K562 (cell line): Measurements from ENCODE around the gene GEMIN7. TPM values are rescaled to one million over a fixed set of nuclear protein-coding genes. Genes with fewer than 3 reads are reported as not detected.

Experiments
- BRF1 ChIP-seq: IDR thresholded peaks from 3 replicates; pipeline ENCODE4 v1.6.1; 2011; ENCODE audit warnings: borderline replicate concordance, mild to moderate bottlenecking; ENCODE audit not compliant: insufficient read length; ENCODE audit errors: extremely low read depth
- CCNT2 ChIP-seq: IDR thresholded peaks from 2 replicates; pipeline ENCODE4 v1.6.1; 2011; ENCODE audit warnings: borderline replicate concordance, low read depth, mild to moderate bottlenecking, moderate library complexity, mixed read lengths, low read length; ENCODE audit not compliant: insufficient read length; ENCODE audit errors: extremely low read depth
- DACH1 ChIP-seq: fragments of 450-650 bp; IDR thresholded peaks from 2 replicates; pipeline ENCODE4 v1.6.1; 2018; ENCODE audit not compliant: partially characterized antibody
- E2F8 ChIP-seq: fragments of 450-650 bp; IDR thresholded peaks from 2 replicates; pipeline ENCODE4 v1.7.1; 2018; ENCODE audit warnings: mild to moderate bottlenecking, low read depth; ENCODE audit not compliant: partially characterized antibody
- FOXP1 ChIP-seq: sonication (generic); formaldehyde crosslinking; IDR thresholded peaks from 2 replicates; pipeline ENCODE4 v1.8.0; 2022; ENCODE audit warnings: mild to moderate bottlenecking, missing genetic modification reagents
- GMEB1 ChIP-seq: fragments of 250-450 bp; sonication (Bioruptor Pico); IDR thresholded peaks from 2 replicates; pipeline ENCODE4 v1.4.0; 2020; ENCODE audit warnings: mild to moderate bottlenecking
- HNRNPK ChIP-seq: fragments of 200-400 bp; formaldehyde crosslinking; IDR thresholded peaks from one replicate; pipeline ENCODE4 v1.6.1; 2018; ENCODE audit warnings: mild to moderate bottlenecking, low read depth, low read length; ENCODE audit not compliant: poor library complexity, severe bottlenecking
- KDM5B ChIP-seq: fragments of 200-600 bp; sonication (generic); IDR thresholded peaks from 2 replicates; pipeline ENCODE4 v1.6.1; 2012; ENCODE audit warnings: low read depth, mild to moderate bottlenecking, moderate library complexity, low read length, control low read depth, inconsistent platforms; ENCODE audit not compliant: insufficient replicate concordance
- MYNN ChIP-seq, 2 experiments: sonication (generic); formaldehyde crosslinking in 1 of 2; IDR thresholded peaks; 2 replicates each; pipeline versions ENCODE4 v1.5.0 to v1.6.1; 2016 to 2020; ENCODE audit warnings: antibody characterized with exemption in 1 of 2, missing genetic modification reagents in 1 of 2
- NFYB ChIP-seq: IDR thresholded peaks from 2 replicates; pipeline ENCODE4 v1.6.1; 2011; ENCODE audit warnings: mild to moderate bottlenecking, moderate library complexity; ENCODE audit not compliant: insufficient read length; ENCODE audit errors: extremely low read depth
- POLR2G ChIP-seq: fragments of 200-400 bp; formaldehyde crosslinking; IDR thresholded peaks from 2 replicates; pipeline ENCODE4 v1.6.1; 2017; ENCODE audit warnings: low read depth, mild to moderate bottlenecking, antibody characterized with exemption, low read length, moderate library complexity
- PRMT5 ChIP-seq: sonication (generic); formaldehyde crosslinking; IDR thresholded peaks from 2 replicates; pipeline ENCODE4 v1.5.0; 2020; ENCODE audit warnings: missing genetic modification reagents
- RCOR1 ChIP-seq, 2 experiments: IDR thresholded peaks; 2 replicates each; pipeline ENCODE4 v1.6.1; 2012; ENCODE audit warnings: low read depth in 2 of 2, low read length in 2 of 2, borderline replicate concordance in 1 of 2, improper control_type of control experiment in 1 of 2
- RERE ChIP-seq: sonication (generic); formaldehyde crosslinking; IDR thresholded peaks from 2 replicates; pipeline ENCODE4 v1.8.0; 2023; ENCODE audit warnings: missing genetic modification reagents, mild to moderate bottlenecking, borderline replicate concordance
- ZFX ChIP-seq: sonication (generic); formaldehyde crosslinking; IDR thresholded peaks from 2 replicates; pipeline ENCODE4 v1.8.0; 2022; ENCODE audit warnings: mild to moderate bottlenecking, missing genetic modification reagents, moderate library complexity
- polyA plus RNA-seq, 8 experiments: library from polyadenylated mRNA; depleted of rRNA in 4 of 8; stranded (reverse) in 5 of 8; unstranded in 3 of 8; fragments of >200 nt; fragmentation: Nextera tagmentation in 2 of 8; fragmentation: Illumina TruSeq in 1 of 8; extraction: Ambion mirVana in 2 of 8; extraction: Trizol in 1 of 8; gene quantifications; 2 replicates each; pipeline versions ENCODE4 v1.2.1 to v1.2.3, GENCODE V29; 2011 to 2014; ENCODE audit warnings: inconsistent platforms in 1 of 8, missing spikeins in 1 of 8
- total RNA-seq, 7 experiments: library from RNA; depleted of rRNA in 6 of 7; stranded (reverse); fragments of >200 nt in 6 of 7; fragmentation: Illumina TruSeq in 2 of 7; extraction: Trizol in 2 of 7; gene quantifications; 2 replicates each; pipeline versions ENCODE4 v1.2.1 to v1.2.3, GENCODE V29; 2011 to 2021; ENCODE audit warnings: low replicate concordance in 1 of 7

Gene GEMIN7
- total and polyA plus RNA-seq, 9 of the 15 experiments (the other 6 are each of a cell fraction or from before 2014, with no cell fraction given), result 23.1 to 124 (median 54.9) TPM

GRCh38 chr19:45076029-45076850 lies 2.8 kb upstream of the GEMIN7 start, which contains the start of gene ZNF296 (continued):
- TF ChIP-seq NFYB (no peak), DACH1 (peak; percentile 28), MYNN (IDR thresholded peaks at IDR 0.05) (no peak), MYNN (CRISPR knock-in tag; IDR thresholded peaks at IDR 0.05) (no peak), FOXP1 (CRISPR knock-in tag) (peak; percentile 57; the same call in 1 of the 2 replicates), PRMT5 (CRISPR knock-in tag) (no peak), GMEB1 (peak; percentile 52; the same call in 1 of the 2 replicates), ZFX (CRISPR knock-in tag) (peak; percentile 80), RCOR1 (IDR thresholded peaks at IDR 0.05; ENCODE audit: borderline replicate concordance in 1 of 2, low read depth in 2 of 2, low read length in 2 of 2) (peak in 1 of 2 experiments; percentile 72; a peak in 2 of 4 replicates), E2F8 (no peak), CCNT2 (peak; percentile 77), POLR2G (peak; percentile 88), BRF1 (no peak), RERE (CRISPR knock-in tag) (no peak), HNRNPK (no peak), KDM5B (peak; percentile 18)
